HUES6 (cell line): ENCODE measurements around the gene HIPK2.

Experiments
- H3K27ac ChIP-seq: 2 replicates; pipeline ENCODE4 v1.7.0; 2013; ENCODE audit warnings: low read depth, mild to moderate bottlenecking, low read length, inconsistent platforms
- H3K27me3 ChIP-seq: 2 replicates; pipeline ENCODE4 v1.6.1; 2013; ENCODE audit warnings: low read length; ENCODE audit not compliant: control insufficient read depth, insufficient read depth
- H3K36me3 ChIP-seq: 2 replicates; pipeline ENCODE4 v1.6.1; 2013; ENCODE audit warnings: low read length; ENCODE audit not compliant: control insufficient read depth, insufficient read depth
- H3K4me1 ChIP-seq: 2 replicates; pipeline ENCODE4 v1.6.1; 2013; ENCODE audit warnings: low read length; ENCODE audit not compliant: control insufficient read depth, insufficient read depth
- H3K4me3 ChIP-seq: 2 replicates; pipeline ENCODE4 v1.5.1; 2013; ENCODE audit warnings: low read depth, low read length
- H3K9ac ChIP-seq: one replicate; pipeline ENCODE4 v1.6.1; 2013; ENCODE audit warnings: mild to moderate bottlenecking, low read length
- H3K9me3 ChIP-seq: 2 replicates; pipeline ENCODE4 v1.6.1; 2013; ENCODE audit warnings: low read depth, low read length; ENCODE audit not compliant: control insufficient read depth, insufficient read depth

The HIPK2 gene

DNA sequence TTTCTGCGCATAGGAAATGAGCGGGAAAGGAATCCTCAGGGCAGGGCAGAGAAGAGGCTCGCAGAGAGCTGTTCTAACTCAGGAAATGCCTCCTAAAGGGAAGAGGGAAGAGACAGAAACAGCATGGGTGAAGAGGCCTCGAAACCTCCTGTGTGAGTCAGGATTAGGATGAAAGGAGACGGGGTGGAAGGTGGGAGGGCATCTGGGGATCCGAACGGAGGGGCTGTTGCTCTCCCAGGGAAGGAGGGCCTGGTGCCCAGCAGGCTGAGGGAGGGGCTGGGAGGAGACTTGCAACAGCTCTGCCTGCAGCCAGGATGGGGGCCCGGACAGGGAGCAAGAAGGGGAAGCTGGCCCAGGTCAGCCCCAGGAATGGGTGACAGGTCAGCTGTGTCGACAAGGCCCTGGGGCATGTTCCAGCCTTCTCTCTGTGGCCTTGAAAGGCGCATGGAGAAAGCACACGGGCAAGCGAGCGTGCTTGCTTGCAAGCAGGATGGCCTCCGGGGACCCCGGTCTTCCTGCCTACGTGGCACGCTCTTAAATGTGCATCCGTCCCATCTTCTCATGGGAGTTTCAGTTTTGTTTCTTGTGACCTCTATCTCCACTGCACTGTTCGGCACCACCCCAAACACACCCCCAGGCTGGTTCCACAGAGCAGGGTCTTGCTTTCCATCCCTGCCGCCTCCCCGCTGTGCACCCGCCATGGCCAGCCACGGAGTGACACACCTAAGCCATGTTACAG lies 63.5 kb downstream of the HIPK2 start:
- H3K36me3 ChIP-seq, result peaks cover 15% of the 10 kb centered on the region
- H3K27me3 ChIP-seq, result no peaks in the 10 kb centered on the region
- H3K9ac ChIP-seq, result peak overlapping the region; percentile 27

DNA sequence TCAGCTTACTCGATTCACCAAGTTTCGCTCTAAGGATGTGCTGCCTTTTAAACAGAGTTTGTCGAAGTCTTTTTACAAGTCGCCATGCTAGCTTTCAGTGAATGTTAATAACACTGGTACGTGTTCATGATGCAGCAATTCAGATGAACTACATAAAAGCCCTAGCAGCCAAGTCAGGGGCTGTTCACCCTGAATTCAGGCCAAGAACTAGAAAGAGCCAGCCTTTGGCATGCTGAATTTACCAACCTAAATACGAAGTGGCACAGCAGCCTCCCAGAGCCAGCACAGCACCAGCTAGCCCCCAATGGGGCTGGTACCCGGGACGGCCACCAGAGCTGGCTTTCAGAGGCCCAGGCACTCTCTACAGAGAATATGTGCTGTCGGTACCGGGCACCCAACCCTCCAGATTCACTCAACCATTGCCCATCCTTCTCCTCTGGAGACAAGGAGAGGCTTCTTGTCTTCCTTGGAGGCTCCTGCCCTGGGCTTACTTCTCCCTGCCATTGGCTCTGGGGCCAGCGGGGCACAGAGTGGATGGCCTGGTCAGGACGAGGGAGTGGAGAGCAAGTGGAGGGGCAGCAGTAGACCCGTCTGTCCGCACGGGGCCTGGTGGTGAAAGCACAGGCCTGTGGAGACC lies 64.2 kb downstream of the HIPK2 start:
- H3K4me3 ChIP-seq, result no peak overlapping the region
- H3K36me3 ChIP-seq, result peaks cover 15% of the 10 kb centered on the region
- no peak overlapping the region for H3K9ac ChIP-seq

More for the DNA sequence above, 63.5 kb downstream of the HIPK2 start:
- H3K4me1 ChIP-seq, result peaks cover 34% of the 10 kb centered on the region
- H3K27ac ChIP-seq, result no peak overlapping the region
- H3K9me3 ChIP-seq, result no peaks in the 10 kb centered on the region
- no peak overlapping the region for H3K4me3 ChIP-seq

DNA sequence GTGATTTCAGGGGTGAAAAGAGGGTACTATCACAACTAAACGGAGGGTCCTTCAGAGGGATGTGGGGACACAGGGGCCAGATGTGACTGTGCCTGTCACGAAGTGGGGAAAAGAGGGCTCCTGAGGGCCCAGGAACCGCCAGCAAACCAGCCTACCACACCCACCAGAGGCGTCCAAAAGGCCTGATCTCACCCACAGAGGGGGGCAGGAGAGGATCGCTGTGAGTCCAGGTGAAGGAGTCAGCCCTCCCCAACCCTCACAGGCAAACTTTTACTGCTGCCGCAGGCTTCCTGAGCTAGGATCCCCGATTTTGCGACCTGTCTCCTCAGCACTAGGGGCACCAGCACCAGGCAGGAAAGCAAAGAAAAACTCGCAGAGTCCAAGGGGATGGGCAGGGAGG lies 64.7 kb downstream of the HIPK2 start:
- Histone ChIP-seq H3K36me3 (peaks cover 15% of the 10 kb centered on the region), H3K9me3 (no peaks in the 10 kb centered on the region), H3K9ac (no peak overlapping the region), H3K27ac (no peak overlapping the region), H3K4me1 (peaks cover 34% of the 10 kb centered on the region), H3K4me3 (no peak overlapping the region), H3K27me3 (no peaks in the 10 kb centered on the region)

More for the DNA sequence above, 64.2 kb downstream of the HIPK2 start:
- Histone ChIP-seq H3K9me3 (no peaks in the 10 kb centered on the region), H3K4me1 (peaks cover 34% of the 10 kb centered on the region), H3K27me3 (no peaks in the 10 kb centered on the region), H3K27ac (no peak overlapping the region)

DNA sequence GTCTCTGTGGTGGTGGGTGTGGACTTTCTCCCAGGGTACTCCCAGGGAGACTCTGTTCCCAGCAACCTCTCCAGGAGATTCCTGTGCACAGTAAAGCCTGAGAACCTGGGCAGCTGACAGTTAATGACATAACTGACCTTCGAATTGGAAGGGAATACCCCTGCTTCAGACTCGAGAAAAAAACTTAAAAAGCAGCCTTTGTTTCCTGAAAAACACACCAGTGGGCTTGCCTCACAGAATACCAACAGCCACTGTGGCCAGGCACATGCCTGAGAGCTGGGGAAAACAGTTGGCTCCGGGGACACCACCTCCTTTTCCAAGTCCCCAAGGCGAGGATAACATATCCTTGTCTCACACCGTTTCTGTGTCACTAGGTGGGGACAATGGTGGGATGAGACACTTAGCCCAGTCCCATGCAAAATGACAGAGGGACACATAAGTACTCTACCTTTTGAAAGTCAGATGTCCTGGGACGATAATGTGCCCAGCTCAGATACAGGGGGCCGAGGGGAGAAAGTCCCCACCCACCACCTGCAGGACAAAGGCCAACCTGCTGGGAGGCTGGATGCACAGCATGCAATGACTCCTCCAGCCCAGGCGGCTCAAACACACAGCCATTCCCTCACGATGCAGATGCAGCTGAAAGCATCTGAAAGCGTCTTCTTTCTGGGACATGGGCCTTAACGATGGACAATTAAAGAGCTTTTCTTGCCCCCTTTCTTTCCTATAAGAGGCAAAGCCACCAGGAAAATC lies 65.6 kb downstream of the HIPK2 start:
- Histone ChIP-seq H3K4me1 (peaks cover 34% of the 10 kb centered on the region), H3K9ac (no peak overlapping the region), H3K27me3 (no peaks in the 10 kb centered on the region), H3K9me3 (no peaks in the 10 kb centered on the region), H3K4me3 (no peak overlapping the region), H3K36me3 (peaks cover 15% of the 10 kb centered on the region), H3K27ac (no peak overlapping the region)

DNA sequence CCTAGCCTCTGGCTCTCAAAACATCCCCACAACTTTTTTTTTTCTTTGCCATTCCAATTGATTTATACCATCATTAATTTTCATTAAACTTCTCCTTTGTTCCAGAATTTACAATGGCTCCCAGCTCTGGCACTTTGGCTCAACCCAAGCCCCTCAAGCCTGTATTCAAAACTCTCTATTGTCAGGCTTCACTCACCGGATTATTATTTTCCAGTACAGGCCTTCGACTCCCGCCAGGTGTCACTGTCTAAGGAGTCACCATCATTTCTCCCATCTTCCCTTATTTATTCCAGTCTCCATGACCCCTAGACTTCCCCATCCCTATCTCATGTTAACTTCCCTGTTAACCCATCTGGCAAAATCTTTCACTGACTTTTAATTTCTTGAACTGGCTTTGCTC lies 67.8 kb downstream of the HIPK2 start:
- no peak overlapping the region for H3K27ac ChIP-seq
- H3K27me3 ChIP-seq, result no peaks in the 10 kb centered on the region
- H3K36me3 ChIP-seq, result no peaks in the 10 kb centered on the region
- no peak overlapping the region for H3K4me3 ChIP-seq
- no peak overlapping the region for H3K9ac ChIP-seq
- peaks cover 34% of the 10 kb centered on the region for H3K4me1 ChIP-seq
- H3K9me3 ChIP-seq, result no peaks in the 10 kb centered on the region

DNA sequence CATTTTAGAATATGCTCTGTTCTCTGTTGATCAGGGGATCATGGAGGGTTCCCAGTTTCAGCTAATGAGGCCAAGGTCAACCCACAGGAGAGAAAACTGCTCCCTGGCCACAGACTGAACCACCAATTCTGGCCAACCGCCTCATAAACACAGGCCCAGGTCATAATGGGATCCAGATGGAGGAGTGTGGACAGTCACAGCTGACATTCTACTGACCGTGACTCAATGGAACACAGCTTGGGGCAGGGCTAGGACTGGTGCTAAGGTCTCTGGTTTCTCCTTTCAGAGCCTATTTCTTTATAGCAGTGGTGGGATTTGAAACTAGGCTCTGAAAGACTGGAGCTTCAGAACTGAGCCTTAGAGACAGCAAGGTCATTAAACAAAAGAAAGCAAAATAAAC lies 68.3 kb downstream of the HIPK2 start:
- Histone ChIP-seq H3K27ac (no peak overlapping the region), H3K9me3 (no peaks in the 10 kb centered on the region), H3K4me3 (no peak overlapping the region), H3K27me3 (no peaks in the 10 kb centered on the region), H3K9ac (no peak overlapping the region), H3K4me1 (peaks cover 30% of the 10 kb centered on the region), H3K36me3 (no peaks in the 10 kb centered on the region)

DNA sequence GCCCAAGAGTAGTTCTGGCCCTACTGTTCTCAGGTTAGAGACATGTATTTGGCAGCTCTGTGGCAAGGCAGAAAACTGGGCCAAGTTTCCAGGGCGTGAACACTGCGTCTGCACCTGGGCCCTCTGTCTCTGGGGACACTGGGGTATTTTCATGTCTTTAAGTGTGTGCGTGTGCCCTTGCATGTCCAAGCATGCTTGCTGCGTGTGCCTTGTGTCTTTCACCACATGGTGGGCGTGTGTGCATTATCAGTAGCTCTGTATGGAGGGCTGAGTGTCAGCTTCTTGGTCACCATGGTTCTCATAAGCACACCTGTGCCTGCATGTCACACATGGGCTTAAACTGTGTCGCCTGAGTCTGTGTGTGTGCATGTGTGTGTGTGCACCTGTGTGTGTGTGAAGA lies 69.3 kb downstream of the HIPK2 start:
- no peaks in the 10 kb centered on the region for H3K9me3 ChIP-seq
- H3K4me3 ChIP-seq, result no peak overlapping the region
- H3K4me1 ChIP-seq, result peaks cover 21% of the 10 kb centered on the region
- no peaks in the 10 kb centered on the region for H3K36me3 ChIP-seq
- no peaks in the 10 kb centered on the region for H3K27me3 ChIP-seq
- no peak overlapping the region for H3K27ac ChIP-seq
- no peak overlapping the region for H3K9ac ChIP-seq

DNA sequence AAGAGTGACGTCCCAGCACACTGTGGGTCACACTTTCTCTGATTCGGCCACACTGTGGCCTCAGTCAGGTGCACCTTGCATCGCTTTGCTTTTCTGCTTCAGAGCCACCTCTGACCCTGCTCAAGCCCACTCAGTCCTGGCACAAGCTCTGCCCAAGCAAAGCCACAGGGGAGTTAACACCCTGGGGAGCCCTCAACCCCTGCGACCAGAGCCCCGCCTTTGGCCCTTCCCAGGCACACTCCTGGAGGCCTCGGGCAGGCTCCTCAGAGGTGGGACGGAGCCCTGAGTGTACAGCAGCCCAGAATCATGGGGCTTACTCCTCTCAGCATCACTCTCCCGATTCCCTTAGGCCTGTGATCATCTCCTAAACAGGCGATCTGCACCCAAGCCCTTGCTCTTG lies 71.0 kb downstream of the HIPK2 start:
- H3K27ac ChIP-seq, result no peak overlapping the region
- no peaks in the 10 kb centered on the region for H3K36me3 ChIP-seq
- H3K4me3 ChIP-seq, result no peak overlapping the region
- H3K27me3 ChIP-seq, result no peaks in the 10 kb centered on the region
- H3K9ac ChIP-seq, result no peak overlapping the region
- H3K9me3 ChIP-seq, result no peaks in the 10 kb centered on the region
- H3K4me1 ChIP-seq, result peaks cover 13% of the 10 kb centered on the region

DNA sequence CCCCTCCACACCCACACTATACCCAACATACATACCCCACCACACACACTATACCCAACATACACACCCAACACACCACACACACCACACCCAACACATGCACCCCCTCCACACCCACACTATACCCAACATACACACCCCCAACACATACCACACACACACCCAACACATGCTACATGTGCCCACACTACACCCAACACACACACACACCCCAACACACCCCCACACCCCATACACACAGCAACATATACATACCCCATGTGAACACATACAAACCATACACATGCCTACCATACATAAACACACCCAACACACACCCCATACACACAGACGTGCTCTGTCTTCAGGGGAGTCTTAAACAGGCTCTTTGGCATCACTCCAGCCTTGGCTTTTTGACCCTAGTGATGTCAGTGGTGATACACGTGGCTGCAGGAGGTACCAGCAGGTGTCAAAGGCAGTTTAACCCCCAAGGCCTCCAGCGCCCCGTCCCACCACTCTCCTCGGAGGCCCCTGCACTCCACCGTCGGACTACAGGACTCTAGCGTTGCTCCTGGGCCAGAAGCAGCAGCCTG lies 73.4 kb downstream of the HIPK2 start:
- Histone ChIP-seq H3K4me3 (no peak overlapping the region), H3K4me1 (peaks cover 17% of the 10 kb centered on the region), H3K9me3 (no peaks in the 10 kb centered on the region), H3K9ac (no peak overlapping the region), H3K36me3 (no peaks in the 10 kb centered on the region), H3K27me3 (no peaks in the 10 kb centered on the region), H3K27ac (no peak overlapping the region)

DNA sequence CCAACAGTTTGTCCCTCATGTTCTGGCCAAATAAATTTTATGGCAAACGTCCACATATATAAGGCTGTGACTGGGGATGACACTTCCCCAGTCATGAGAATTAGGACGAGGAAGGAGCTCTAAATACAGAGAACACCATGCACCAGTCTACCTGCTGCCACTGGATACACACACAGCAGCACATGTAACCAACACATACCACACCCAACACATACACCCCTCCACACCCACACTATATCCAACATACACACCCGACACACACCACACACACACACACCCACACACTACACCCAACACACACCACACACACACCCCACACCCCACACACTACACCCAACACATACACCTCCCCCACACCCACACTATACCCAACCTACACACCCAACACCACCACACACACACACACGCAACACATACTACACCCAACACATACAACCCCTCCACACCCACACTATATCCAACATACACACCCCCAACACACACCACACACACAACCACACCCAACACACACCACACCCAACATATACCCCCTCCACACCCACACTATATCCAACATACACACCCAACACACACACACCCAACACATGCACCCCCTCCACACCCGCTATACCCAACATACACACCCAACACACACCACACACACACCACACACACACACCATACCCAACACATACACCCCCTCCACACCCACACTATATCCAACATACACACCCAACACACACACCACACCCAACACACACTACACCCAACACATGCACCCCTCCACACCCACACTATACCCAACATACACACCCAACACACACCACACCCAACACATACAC lies 74.1 kb downstream of the HIPK2 start:
- H3K27me3 ChIP-seq, result no peaks in the 10 kb centered on the region
- peaks cover 17% of the 10 kb centered on the region for H3K4me1 ChIP-seq
- no peaks in the 10 kb centered on the region for H3K36me3 ChIP-seq
- no peaks in the 10 kb centered on the region for H3K9me3 ChIP-seq
- no peak overlapping the region for H3K27ac ChIP-seq
- H3K9ac ChIP-seq, result no peak overlapping the region
- H3K4me3 ChIP-seq, result no peak overlapping the region
